Cardiac ventricle fibroblast (primary cell): Measurements from ENCODE around the gene NT5C3A. TPM values are rescaled to one million over a fixed set of nuclear protein-coding genes. Genes with fewer than 3 reads are reported as not detected.

Experiments used
- total RNA-seq: library from RNA; depleted of rRNA; stranded (reverse); fragments of >200 nt; gene quantifications from 2 replicates; pipeline ENCODE4 v1.2.3, GENCODE V29; 2015

Gene NT5C3A
- total RNA-seq, result 9.2 and 10.6 TPM in 2 replicates

DNA sequence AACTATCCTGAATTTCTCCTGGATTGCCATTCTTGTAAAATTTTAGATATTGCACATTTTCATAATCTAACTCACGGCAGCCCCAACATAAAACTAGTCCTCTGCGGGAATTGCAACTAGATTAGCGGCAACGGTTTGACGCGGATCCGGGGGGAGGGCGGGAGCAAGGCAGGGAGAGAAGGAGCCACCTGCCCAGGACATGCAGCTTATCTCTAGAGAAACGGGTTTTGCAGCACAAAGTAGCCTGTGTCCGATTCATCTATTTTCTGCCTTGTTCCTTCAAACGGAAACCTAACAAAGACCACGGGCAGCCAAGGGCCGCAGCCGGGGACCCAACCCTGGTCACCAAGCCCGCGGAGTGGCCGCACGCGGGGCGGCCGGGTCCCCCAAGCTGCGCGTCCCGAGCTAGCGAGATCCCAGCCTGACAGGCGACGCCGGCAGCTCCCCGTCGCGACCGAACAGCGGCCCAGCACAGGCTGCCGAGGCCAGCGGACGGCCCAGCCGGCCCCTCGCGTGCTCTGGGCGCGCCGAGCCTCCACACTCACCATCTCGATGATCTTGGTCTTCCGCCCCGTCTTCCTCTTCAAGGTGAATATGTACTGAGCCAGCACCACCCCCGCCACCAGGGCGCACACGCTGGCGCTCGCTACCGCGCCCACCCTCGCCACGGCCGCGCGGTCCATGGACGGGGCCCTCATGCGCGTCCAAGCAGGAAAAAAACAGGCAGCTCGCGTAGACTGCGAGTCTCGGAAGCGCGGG, at the start of gene NT5C3A:
TSS of gene NT5C3A (minus strand) at position 754 of the 759 bp plus-strand sequence. CDS start at position 683, 71 bp downstream.

DNA sequence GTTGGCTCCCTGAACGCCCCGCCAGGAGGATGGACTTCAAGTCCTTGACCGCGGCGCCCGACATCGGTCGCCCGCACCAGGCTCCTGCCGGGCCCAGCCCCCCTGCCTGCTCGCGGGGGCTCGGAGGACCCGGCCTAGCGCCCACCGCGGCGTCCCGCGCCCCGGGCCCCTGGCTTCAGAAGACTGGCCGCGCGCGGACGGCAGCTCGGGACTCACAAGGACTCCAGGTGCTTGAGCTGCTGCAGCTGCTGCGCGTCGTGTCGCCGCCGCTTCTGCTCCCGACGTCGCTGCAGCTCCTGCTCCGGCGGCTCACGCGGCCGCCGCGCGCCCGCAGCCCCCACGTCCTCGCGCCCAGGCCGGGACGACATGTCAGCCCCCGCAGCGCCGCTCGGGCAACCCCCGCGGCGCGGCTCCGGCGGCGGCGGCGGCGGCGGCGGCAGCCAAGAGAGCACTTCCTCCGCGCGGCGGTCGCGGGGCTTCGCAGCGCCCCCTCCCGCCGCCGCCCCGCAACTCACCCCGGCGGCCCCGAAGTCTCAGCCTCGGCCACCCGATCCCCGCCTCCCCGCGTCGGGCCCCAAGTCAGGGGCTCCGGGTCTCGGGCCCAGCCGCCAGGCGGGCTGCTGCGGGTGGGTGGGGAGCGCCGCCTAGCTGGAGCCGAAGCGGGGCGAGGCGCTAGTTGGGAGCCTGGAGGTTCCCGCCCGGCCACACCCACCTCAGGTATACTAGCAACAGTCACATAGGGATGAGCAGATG, 46.6 kb upstream of the NT5C3A start, which contains the start of gene RP9:
TSS of gene RP9 (minus strand) at position 400 of the 753 bp plus-strand sequence. CDS start at position 368, 32 bp downstream.

Other genes with a start within 250 kb of the NT5C3A start
- gene KBTBD2, start 171.0 kb downstream of the NT5C3A start, total RNA-seq, result 12.0 and 19.2 TPM in 2 replicates
- gene FKBP9, start 105.3 kb downstream of the NT5C3A start, total RNA-seq, result 178 and 181 TPM in 2 replicates
- 5.2 and 7.4 TPM in 2 replicates for gene RP9, start 46.6 kb upstream of the NT5C3A start, total RNA-seq
- gene BBS9, start 66.8 kb upstream of the NT5C3A start, total RNA-seq, result 8.2 and 11.0 TPM in 2 replicates